Measurements from ENCODE around the gene CASK.

The CASK gene

DNA sequence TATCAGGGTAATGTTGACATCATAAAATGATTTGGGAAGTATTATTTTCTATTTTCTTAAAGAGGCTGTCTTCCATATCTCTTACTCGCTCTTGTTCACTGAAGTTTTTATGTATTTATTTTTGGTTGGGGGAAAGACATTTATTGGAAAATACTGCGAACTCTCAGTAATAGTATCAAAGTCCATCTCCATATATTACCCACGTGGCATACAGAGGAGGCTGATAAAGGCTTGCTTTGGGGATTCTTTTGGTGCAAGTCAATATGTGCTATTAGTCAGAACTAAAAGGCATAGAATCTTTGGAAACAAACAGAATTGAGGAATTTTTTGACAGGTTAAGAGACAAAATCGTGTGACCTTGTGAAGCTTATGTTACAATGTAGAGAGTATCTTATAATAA, 374.9 kb downstream of the CASK start:
- DNase-seq = no peak

DNA sequence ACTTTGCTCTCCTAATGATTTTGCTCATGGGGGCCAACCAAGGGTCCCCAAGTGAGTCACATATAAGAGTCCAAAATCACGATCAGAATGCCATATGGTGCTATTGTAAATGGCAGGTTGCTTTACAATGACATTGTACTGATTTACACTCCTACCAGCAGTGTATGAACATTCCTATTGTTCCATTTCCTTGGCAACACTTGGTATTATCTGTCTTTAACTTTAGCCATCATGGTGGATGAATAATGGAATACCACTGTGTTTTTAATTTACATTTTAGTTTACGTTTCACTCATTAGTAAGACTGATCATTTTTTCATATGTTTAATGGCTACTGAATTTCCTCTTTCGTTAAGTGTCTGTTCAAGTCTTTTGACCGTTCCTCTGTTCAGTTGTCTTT, 379.7 kb downstream of the CASK start:
- no peak for DNase-seq

DNA sequence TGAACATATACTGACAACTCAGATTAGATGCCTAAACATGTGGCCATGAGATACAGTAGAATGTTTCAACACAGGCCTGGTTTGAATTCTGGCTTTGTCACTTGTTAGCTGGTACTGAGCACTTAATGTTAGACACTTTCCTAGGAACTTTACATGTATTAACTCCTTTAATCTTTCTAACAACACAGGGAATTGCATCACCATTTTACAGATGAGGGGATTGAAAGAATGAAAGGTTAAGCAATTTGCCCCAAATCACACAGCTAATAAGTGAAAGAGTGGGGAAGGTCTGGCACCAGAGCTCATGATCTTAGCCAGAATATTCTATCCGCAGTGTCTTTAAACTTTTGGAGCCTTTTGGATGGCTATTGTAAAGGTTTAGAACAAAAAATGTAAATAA, 380.3 kb downstream of the CASK start:
- DNase-seq = no peak

DNA sequence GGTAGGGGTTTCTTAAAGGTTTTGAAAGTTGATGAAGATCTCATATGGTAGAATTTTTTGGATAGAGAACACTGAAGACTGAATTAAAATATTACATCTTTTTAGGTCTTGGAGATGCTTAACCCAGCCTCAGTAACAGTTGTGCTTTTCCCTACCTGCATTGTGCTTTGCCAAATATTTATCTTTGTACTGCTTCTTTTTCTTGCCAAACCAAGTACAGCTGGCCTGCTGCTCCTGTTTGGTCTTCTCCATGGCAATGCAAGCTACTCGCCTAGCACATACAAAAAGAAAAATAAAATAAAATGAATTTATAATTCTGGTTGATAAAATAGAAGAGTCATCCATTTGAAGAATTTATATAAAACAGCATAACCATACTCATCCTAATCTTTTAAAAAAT, 380.8 kb downstream of the CASK start:
- no peak for DNase-seq

- DNase-seq = no peak
Observed at GRCh38 chrX:41542135-41542534, 381.2 kb downstream of the CASK start.

- no peak for DNase-seq
Observed at GRCh38 chrX:41541386-41541785, 382.0 kb downstream of the CASK start.

GRCh38 chrX:41538707-41539106, 384.6 kb downstream of the CASK start:
- DNase-seq = no peak

DNA sequence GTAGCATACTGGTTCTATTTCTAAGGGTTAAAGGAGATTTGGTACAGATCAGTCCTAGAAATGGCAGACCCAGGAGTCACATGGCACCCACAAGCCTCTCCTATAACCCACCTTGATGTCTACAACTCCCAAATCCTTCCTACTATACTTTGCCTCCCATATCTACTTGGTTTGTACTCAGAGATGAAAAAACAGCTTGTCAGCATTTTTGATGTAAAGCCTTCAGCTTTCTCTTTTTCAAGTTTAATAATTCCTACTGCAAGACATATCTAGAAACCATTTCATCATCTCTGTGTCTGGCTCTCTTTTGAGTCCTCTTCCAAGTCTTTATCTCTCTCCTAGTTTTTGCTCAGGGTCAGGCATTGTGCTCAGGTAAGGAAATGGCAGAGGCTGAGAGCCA, 393.3 kb downstream of the CASK start:
- DNase-seq = no peak

DNA sequence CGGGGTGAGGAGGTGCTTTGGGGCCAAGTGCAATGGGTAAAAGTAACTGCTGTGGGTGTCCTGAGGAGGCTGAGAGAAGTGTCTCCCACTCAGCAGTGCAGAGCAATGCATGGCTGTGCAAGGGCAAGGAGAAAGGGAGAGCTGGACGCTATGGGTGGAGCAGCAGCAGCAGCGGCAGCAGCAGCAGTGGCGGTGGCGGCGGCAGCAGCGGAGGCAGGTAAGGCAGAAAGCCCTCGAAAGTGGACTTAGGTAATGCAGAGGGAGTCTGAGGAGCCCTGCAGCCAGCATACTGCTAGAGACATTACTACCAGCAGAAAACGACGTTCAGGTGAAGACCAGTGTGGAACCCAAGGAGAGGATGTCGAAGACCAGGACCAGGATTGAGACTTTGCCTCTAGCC, 394.1 kb downstream of the CASK start:
- no peak for DNase-seq

DNA sequence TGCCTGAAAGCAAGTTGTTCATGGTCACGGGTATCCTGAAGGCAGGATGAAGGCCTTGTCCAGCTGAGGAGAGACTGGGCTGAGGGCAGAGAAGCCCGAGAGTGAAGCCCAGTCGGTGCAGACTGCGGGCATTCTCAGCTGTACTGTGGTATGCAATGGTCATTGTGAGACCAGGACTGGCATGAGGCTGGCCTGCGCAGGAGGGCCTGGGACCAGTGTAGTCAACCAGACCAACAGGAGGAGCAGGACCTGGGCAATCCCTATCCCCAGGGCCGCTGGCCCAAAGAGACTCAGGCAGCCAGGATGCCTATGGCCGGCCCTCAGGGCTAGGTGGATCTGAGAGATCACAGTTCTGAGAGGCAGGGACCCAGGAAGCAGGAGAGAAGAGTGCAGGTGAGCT, 394.6 kb downstream of the CASK start:
- DNase-seq = no peak

DNA sequence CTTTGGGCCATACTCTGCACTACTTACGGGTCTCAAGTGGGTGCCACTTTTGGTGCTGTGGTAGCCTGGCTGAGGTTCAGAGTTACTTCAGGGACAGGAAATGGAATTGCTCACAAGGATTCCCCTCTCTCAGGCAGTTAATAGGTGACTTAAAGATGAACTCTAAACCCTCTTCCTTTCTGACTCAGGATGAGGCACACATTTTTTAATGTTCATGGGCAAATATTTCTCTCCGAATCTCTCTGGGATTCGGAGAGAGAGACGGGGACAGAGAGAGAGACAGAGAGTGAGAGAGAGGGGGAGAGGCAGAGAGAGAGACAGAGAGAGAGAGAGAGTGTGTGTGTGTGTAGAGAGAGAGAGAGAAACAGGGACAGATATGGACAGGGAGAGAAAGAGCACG, 396.4 kb downstream of the CASK start:
- DNase-seq = peak in 1 of 5 experiments; percentile 9

DNA sequence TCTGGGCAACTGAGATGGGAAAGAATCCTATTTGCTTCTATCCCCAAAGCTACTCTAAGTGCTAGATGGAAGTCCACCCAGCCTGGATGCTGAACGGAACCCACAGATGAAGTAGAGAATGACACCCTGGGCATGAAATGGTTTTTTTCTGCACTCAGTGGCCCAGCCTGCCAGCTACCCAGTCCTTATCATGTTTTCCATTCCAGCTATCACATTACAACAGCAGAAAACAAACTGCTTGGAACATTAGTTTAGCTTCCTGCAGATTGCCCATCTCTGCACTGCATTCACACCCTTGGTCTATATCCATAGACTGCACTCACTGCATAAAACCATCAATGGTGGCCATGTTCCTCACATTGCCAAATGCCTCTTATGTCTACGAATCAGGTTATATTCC, 397.1 kb downstream of the CASK start:
- no peak for DNase-seq

DNA sequence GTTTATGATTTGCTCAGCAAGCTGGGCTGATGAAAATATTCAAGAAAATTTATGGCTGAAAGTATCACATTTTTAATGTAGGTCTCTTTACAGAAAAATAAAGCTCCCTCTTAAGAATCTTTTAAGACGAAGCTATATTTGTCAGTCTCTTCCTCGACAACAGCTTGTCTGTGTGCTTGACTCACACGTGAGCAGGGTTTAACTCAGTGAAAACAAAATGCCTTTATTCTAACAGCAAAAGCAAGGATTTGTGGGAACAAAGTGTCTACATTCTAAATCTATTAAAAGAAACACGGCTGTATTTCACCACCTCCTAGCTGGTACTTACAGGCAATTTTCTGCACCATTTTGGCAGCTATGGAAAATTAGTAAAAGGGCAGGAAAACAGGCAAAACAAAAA, 400.7 kb downstream of the CASK start:
- DNase-seq = no peak

DNA sequence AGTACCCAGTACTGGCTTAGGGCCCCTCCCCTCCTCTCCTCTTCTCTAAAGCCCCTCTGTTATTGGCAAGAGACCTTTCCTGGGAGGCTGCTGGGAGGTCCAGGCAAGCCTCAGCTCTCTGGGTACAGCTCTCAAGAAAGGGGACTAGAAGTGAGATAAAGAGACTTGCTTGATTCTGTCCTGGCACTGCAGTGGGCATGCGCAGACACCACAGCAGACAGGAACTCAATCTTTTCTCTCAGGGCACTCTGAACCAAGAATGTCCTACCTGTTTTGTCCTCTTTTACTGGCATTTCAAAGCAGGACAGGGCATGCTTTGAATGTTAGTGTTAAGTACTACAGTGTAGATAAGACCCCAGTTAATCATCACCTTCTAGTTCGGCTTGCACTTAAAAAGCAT, 401.3 kb downstream of the CASK start:
- DNase-seq = no peak

DNA sequence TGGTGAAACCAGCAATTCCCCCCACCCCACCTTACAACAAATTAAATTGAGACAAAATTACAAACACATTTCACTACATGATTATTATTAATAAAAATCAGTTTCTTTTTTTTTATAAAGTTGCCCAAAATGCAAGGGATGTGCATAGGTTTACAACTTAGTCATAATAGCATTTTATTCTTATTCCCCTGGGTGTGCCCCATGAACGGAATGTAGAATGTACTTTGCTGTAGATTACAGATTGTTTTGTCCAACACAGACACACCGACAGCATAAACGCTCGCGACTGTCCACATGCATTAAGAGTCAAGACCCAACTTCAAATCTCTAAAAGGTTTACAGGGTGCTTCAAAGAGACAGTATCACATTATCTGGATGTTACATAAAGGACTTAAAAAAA, 403.9 kb downstream of the CASK start:
- no peak for DNase-seq

DNA sequence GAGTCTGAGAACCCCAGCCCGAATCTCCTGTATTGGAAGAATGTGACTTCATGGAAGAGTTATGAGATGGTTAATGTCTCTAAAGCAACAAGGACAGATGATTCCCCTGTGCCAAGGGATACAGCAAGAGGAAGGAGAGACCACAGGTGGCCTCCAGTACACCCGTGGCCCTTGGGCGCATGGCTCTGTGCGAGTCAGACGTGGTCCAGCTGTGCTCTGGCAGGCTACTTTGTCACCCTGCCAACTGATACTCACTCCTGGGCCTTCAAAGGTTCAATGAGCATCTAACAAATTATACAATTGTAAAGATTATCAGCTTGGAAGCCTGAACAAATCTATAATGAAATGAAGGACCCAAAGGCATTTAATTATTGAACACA, 404.5 kb downstream of the CASK start:
- no peak for DNase-seq

GRCh38 chrX:41518127-41518840, 405.1 kb downstream of the CASK start:
- DNase-seq = peak in 3 of 5 experiments; percentile 6 to 61 (median 9)

GRCh38 chrX:41516999-41517765, 406.2 kb downstream of the CASK start:
- DNase-seq = no peak

- no peak for DNase-seq
Observed at GRCh38 chrX:41516456-41516855, 406.9 kb downstream of the CASK start.

GRCh38 chrX:41515376-41515775, 408.0 kb downstream of the CASK start:
- DNase-seq = no peak

GRCh38 chrX:41514179-41514578, 409.2 kb downstream of the CASK start:
- DNase-seq = no peak

DNA sequence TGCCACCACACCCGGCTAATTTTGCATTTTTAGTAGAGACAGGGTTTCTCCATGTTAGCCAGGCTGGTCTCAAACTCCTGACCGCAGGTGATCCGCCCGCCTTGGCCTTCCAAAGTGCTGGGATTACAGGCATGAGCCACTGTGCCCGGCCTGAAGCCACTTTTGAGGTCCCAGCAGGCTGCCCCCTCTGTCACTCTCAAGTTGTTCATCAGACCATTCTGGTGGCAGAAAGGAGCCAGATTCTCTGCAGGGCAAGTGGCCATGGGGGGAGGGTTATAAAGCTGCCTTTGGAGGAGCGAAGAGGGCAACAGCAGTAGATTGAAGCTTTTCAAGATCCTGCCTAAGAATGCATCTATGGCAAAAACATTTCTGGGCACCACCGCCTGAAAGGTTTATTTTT, 410.5 kb downstream of the CASK start:
- DNase-seq = peak in 1 of 5 experiments; percentile 6

DNA sequence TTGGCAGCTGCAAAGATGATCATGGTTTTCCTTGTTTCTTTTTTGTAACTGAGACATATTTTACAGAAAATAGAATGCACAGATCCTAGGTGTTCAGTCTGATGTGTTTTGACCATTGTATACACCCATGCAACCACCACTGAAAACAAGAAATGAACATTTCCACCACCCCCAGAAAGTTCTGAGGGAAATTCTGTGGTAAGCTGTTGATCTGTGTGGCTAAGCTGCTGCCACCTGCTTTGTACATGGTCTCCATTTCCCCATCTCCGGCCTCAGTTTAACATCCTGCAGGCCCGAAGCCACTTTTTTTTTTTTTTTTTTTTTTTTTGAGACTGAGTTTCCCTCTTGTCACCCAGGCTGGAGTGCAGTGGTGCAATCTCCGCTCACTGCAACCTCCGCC, 411.0 kb downstream of the CASK start:
- DNase-seq = peak in 1 of 5 experiments; percentile 76

- no peak for DNase-seq
Observed at GRCh38 chrX:41507919-41508318, 415.4 kb downstream of the CASK start.

DNA sequence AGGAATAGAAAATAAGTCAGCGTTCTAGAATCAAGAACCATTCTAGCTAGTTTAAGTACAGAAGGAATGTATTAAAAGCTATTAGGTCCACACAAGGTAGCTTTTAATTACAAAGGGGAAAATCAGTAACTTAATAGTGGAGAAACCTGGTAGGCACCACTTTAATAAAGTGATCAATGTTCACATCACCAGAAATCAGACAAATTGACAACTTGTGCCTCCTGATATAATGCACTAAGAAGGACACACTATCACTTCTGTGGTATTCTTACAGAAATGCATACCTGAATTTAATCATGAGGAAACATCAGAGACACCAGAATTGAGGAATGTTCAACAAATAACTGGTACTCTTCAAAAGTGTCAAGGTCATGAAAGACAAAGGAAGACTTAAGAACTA, 421.4 kb downstream of the CASK start:
- DNase-seq = no peak

Measured in T-helper 2 cell (primary cell).